Measurements from ENCODE around the gene ANKRD33. TPM values are rescaled to one million over a fixed set of nuclear protein-coding genes. Genes with fewer than 3 reads are reported as not detected.

Gene ANKRD33
- total RNA-seq, 1 donor from 2014 or later, result 0.22 TPM

GRCh38 chr12:51906430-51907082 lies 18.7 kb downstream of the ANKRD33 start:
- TF ChIP-seq CTCF (IDR thresholded peaks at IDR 0.05; ENCODE audit: unreplicated experiment), result no peak
- no peak overlapping the region for H3K4me3 Mint-ChIP-seq
- H3K9me3 Mint-ChIP-seq, result no peaks in the 10 kb centered on the region
- peaks cover 16% of the 10 kb centered on the region for H3K4me1 Mint-ChIP-seq
- no peaks in the 10 kb centered on the region for H3K36me3 Mint-ChIP-seq
- DNase-seq (ENCODE audit: low spot score in 2 of 2, unreplicated experiment in 2 of 2), result no peak
- H3K27ac Mint-ChIP-seq, result no peak overlapping the region
- peaks cover 2% of the 10 kb centered on the region for H3K27me3 Mint-ChIP-seq (ENCODE audit: low read depth)

- Mint-ChIP-seq H3K36me3 (no peaks in the 10 kb centered on the region), H3K9me3 (no peaks in the 10 kb centered on the region), H3K4me1 (peaks cover 20% of the 10 kb centered on the region), H3K27me3 (ENCODE audit: low read depth) (peaks cover 2% of the 10 kb centered on the region), H3K4me3 (no peak within 1 kb of the TSS), H3K27ac (no peak within 1 kb of the TSS)
- no peak for DNase-seq (ENCODE audit: low spot score in 2 of 2, unreplicated experiment in 2 of 2)
- no peak for TF ChIP-seq CTCF (IDR thresholded peaks at IDR 0.05; ENCODE audit: unreplicated experiment)
Observed at GRCh38 chr12:51907083-51907855, 19.4 kb downstream of the ANKRD33 start, which contains the start of gene ACVRL1. Gene ACVRL1 (plus strand): TSS chr12:51907504. CDS start chr12:51912475, 4,971 bp downstream.

- DNase-seq (ENCODE audit: low spot score in 2 of 2, unreplicated experiment in 2 of 2), result no peak
- Mint-ChIP-seq H3K36me3 (no peaks in the 10 kb centered on the region), H3K4me1 (peaks cover 20% of the 10 kb centered on the region), H3K27ac (no peak overlapping the region), H3K27me3 (ENCODE audit: low read depth) (peaks cover 2% of the 10 kb centered on the region), H3K9me3 (no peaks in the 10 kb centered on the region), H3K4me3 (no peak overlapping the region)
- no peak for TF ChIP-seq CTCF (IDR thresholded peaks at IDR 0.05; ENCODE audit: unreplicated experiment)
Observed at GRCh38 chr12:51907856-51908425, 20.0 kb downstream of the ANKRD33 start.

- Mint-ChIP-seq H3K36me3 (no peaks in the 10 kb centered on the region), H3K27ac (no peak overlapping the region), H3K4me3 (no peak overlapping the region), H3K4me1 (peaks cover 20% of the 10 kb centered on the region), H3K27me3 (ENCODE audit: low read depth) (peaks cover 2% of the 10 kb centered on the region), H3K9me3 (no peaks in the 10 kb centered on the region)
- no peak for TF ChIP-seq CTCF (IDR thresholded peaks at IDR 0.05; ENCODE audit: unreplicated experiment)
- DNase-seq (ENCODE audit: low spot score in 2 of 2, unreplicated experiment in 2 of 2), result no peak
Observed at GRCh38 chr12:51908876-51909592, 21.1 kb downstream of the ANKRD33 start.

GRCh38 chr12:51910168-51910567 lies 22.3 kb downstream of the ANKRD33 start:
- Mint-ChIP-seq H3K27me3 (ENCODE audit: low read depth) (peaks cover 2% of the 10 kb centered on the region), H3K4me3 (no peak overlapping the region), H3K36me3 (no peaks in the 10 kb centered on the region), H3K27ac (no peak overlapping the region), H3K4me1 (peaks cover 18% of the 10 kb centered on the region), H3K9me3 (no peaks in the 10 kb centered on the region)
- DNase-seq (ENCODE audit: low spot score in 2 of 2, unreplicated experiment in 2 of 2), result no peak
- TF ChIP-seq CTCF (IDR thresholded peaks at IDR 0.05; ENCODE audit: unreplicated experiment), result no peak

Measured in mesothelial cell of epicardium (in vitro differentiated cells).